ENCODE data around the gene FRMD4B.

The FRMD4B gene

DNA sequence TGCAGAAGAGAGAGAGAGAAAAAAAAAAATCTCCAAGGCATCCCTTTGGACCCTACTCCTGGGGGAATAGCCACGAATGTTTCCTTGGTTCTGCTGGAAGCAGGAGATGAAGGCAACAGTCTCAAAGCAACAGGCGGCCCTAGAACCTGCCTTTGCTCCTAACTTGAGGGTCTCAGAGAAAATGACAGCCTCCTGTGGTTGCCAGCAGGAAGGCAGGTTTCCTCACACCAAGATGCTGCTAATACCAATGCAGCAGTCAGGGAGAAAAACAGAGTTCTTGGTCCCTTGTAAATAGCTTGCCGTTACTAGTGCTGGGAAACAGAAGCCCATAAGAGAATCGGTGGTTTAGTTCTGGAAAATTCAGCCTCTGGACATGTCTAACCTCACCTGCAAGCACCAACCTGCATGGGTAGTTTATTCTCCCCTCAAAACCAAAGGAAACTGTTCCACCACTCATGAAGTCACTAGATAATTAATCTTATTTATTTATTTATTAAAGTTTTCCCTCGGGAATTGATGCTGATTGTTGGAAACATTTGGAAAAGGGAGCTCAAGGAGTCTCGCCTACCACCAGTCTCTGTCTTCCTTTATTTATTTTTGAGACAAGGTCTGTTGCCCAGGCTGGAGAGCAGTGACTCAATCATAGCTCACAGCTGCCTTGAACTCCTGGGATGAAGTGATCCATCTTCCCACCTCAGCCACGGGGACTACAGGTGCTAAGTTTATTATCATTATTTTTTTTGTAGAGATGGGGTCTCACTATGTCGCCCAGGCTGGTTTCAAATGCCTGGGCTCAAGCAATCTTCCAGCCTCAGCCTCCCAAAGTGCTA lies 883 bp upstream of the FRMD4B start:
- TF ChIP-seq, protein P1, sequence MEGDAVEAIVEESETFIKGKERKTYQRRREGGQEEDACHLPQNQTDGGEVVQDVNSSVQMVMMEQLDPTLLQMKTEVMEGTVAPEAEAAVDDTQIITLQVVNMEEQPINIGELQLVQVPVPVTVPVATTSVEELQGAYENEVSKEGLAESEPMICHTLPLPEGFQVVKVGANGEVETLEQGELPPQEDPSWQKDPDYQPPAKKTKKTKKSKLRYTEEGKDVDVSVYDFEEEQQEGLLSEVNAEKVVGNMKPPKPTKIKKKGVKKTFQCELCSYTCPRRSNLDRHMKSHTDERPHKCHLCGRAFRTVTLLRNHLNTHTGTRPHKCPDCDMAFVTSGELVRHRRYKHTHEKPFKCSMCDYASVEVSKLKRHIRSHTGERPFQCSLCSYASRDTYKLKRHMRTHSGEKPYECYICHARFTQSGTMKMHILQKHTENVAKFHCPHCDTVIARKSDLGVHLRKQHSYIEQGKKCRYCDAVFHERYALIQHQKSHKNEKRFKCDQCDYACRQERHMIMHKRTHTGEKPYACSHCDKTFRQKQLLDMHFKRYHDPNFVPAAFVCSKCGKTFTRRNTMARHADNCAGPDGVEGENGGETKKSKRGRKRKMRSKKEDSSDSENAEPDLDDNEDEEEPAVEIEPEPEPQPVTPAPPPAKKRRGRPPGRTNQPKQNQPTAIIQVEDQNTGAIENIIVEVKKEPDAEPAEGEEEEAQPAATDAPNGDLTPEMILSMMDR (IDR thresholded peaks at IDR 0.05): no peak

DNA sequence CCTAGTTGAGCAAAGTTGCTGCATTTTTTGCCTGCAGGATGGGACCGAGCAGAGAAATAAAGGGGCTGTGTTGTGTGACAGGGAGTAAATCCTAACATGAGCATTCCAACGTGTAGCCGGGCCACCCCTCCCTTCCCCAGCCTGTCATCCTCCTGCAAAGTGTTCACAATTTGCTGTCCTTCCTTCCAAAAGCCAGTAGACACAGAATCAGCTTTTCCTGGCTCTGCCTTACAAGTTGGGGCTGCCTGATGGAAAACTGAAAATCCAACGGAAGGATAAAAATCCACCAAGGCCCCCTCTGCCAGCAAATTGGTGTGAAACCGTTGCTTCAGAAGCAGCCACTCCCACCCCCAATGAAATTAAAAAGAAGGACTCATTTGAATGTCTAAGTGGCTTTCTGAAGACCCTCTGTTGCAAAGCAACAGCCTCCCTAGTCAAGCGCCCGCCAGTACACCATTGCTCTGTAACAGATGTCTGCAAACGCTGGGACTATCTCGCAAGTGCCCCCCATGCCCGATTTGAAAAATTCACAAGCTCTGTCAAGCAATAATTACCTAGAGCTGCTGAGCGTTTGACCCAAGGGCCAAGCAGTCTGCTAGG lies 665 bp downstream of the FRMD4B start:
- TF ChIP-seq, protein P1 (IDR thresholded peaks at IDR 0.05): no peak

DNA sequence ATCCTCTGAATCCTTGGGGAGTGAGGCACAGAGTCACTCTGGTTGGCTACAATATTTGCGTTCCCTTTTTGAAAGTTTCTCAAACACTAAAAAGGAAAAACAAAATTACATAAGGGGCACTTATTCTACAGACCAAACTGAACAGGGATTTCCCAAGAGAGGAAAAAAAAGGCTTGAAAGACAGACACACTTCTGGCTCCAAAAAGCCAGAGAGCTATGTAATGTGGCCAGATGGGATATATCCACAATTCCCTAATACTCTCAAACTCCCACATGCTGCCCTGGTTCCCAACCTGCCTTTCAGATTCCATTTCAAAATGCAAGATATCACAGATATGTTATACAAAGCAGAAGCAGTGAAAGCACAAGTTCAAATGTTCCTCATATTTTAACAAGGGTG lies 1.6 kb downstream of the FRMD4B start:
- TF ChIP-seq, protein P1 (IDR thresholded peaks at IDR 0.05): no peak

DNA sequence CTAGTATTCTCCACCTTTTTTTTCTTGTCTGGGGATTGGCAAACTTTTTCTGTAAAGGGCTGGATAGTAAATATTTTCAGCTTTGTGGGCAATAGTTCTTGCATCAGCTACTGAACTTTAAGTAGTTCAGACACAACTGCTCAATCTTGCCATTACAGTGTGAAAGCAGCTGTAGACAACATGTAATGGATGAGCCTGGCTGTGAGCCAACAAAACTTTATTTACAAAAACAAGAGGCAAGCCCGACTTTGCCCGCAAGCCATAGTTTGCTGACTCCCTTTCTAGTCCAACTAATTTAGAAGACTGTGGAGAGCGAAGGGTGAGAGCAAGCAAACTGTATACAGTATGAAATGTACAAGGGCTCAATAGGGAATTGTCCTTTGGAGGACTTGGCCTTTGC lies 6.2 kb downstream of the FRMD4B start:
- TF ChIP-seq, protein P1 (IDR thresholded peaks at IDR 0.05): no peak

DNA sequence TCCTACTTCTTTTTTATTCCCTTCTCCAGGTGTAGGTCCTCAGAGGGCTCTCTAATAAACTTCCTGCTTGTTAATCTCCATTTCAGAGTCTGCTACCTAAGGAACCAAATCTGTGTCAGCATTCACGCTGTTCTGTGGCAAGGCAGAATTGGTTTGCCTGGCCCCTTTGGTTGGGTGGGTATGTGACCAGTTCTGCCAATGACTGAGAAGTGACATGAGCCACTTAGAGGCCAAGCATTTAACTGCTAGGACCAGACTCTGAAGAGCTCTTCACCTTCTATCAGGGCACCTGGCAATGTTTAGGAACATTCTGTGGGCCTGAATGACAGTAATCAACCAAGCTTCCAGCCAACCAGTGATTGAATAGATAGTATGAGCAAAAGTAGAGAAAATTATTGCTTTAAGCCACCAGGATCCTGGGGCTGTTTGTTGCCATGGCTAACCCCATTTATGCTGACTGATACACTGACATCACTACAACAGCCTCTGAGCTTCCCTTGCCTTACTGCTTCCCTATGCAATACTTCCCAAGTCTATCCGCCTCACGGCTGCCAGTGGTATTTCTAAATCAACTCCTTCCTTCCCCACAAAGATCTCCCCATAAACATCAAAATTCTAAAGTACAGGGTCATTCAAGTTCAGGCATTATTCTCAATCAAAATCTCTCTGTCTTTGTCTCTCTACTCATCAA lies 7.6 kb downstream of the FRMD4B start:
- TF ChIP-seq, protein P1 (IDR thresholded peaks at IDR 0.05): no peak

DNA sequence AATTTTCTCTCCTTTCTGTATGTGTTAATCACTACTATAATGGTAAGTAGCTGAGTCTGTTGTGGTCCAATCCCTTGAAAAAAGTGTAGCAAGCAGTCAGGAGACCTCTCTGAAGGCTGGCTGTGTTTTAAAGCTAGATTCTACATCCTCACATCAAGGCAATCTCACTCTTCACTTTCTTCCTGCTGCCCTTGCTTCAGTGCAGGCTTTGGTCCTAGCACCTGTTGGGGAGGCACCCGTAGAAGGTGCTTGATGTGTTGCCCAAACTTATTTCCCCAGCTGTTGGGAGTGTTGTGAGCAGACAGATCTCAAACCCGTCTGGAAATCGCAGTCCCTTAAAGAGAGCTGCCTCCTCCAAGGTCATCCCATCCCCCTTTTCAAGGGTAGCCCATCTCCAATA lies 8.6 kb downstream of the FRMD4B start:
- TF ChIP-seq, protein P1 (IDR thresholded peaks at IDR 0.05): no peak

DNA sequence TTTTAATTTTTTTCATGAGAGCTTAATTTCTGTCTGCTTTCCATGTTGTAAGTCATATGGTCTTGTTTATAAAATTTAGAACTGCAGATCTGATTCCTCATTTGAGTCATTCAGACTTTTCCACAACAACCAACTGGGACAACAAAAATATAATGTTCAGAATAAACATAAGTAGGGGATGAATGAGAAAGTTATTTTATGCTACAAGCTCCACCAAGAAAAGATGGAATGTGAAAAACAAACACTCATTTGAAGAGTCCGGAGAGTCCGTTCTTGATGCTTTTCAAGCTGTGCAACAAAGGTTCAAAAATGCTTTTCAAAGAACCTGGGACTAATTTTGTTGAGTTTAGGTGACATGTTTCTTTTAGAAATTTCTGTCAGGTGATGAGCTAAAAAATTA lies 9.2 kb downstream of the FRMD4B start:
- TF ChIP-seq, protein P1 (IDR thresholded peaks at IDR 0.05): no peak

Data from LNCAP (cell line).